Breast epithelium (tissue), 3 donors: Measurements from ENCODE around the gene SPTLC1.

ENCODE experiments used
- CTCF ChIP-seq, 3 donors: fragments of 450-650 bp; IDR thresholded peaks; one replicate each; pipeline ENCODE4 v1.5.1; 2016 to 2017; ENCODE audit warnings: antibody characterized with exemption in 3 of 3, mild to moderate bottlenecking in 3 of 3, moderate library complexity in 3 of 3
- POLR2AphosphoS5 ChIP-seq, 3 donors: sonication (generic); formaldehyde crosslinking; IDR thresholded peaks; one replicate each; pipeline ENCODE4 v1.6.1; 2017; ENCODE audit warnings: antibody characterized with exemption in 3 of 3

GRCh38 chr9:92122800-92123199 lies 7.6 kb upstream of the SPTLC1 start:
- TF ChIP-seq CTCF (IDR thresholded peaks at IDR 0.05) (no peak), POLR2AphosphoS5 (IDR thresholded peaks at IDR 0.05) (no peak)
